OCI-LY7 (cell line): ENCODE data around the gene OTUB1.

Experiments
- EZH2phosphoT487 ChIP-seq: fragments of 200-600 bp; sonication (generic); IDR thresholded peaks from 2 replicates; pipeline ENCODE4 v1.6.1; 2018; ENCODE audit warnings: low read depth, borderline replicate concordance, mild to moderate bottlenecking, mixed run types, antibody characterized with exemption, low read length, moderate library complexity, mixed read lengths
- TF ChIP-seq, protein P1 (sequence below): fragments of 200-600 bp; sonication (generic); conservative IDR thresholded peaks from 2 replicates; pipeline ENCODE4 v1.5.1; 2014; ENCODE audit warnings: mild to moderate bottlenecking, antibody characterized with exemption, low read length, moderate library complexity, mixed read lengths

GRCh38 chr11:63952570-63952969, 33.7 kb upstream of the OTUB1 start:
- no peak for TF ChIP-seq EZH2phosphoT487
- TF ChIP-seq, protein P1, sequence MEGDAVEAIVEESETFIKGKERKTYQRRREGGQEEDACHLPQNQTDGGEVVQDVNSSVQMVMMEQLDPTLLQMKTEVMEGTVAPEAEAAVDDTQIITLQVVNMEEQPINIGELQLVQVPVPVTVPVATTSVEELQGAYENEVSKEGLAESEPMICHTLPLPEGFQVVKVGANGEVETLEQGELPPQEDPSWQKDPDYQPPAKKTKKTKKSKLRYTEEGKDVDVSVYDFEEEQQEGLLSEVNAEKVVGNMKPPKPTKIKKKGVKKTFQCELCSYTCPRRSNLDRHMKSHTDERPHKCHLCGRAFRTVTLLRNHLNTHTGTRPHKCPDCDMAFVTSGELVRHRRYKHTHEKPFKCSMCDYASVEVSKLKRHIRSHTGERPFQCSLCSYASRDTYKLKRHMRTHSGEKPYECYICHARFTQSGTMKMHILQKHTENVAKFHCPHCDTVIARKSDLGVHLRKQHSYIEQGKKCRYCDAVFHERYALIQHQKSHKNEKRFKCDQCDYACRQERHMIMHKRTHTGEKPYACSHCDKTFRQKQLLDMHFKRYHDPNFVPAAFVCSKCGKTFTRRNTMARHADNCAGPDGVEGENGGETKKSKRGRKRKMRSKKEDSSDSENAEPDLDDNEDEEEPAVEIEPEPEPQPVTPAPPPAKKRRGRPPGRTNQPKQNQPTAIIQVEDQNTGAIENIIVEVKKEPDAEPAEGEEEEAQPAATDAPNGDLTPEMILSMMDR = no peak
